ENCODE results near the gene NPW.

The NPW gene

DNA sequence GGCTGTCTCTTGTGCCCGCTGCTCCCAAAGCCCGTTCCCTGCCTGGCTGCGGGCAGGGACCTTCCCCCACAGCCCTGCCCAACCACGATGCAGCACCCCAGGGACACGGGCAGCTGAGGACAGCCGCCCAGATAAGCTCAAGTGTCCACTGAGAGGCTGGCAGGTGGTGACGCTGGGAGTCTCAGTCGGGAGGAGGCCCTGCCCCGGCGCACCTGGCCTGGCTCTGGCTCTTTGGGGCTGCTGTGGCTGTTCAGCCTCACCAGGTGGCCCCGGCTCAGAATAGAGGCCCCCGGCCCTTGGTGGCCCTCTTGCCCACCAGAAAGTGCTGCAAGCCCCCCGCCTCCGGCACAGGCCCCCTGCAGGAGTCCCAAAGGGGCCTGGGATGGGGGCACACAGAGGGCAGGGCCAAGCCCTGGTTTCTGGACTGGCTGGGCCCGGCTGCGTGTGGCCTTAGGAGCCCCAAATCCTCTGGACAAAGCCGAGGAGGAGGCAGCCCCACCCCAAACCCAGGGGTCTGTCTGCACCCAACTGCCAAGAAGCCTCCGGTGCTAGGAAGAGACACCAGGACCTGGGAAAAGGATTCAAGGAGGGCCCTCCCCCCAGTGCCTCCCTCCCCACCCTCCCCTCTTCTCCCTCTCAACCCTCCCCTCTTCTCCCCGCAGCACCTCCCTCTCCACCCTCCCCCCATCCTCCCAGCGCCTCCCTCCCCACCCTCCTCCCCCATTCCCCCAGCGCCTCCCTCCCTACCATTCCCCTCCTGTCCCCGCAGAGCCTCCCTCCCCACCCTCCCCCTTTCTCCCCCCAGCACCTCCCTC is 22.8 kb downstream of the NPW start:
- peak overlapping the region in 3 of 21 experiments; percentile 12 to 49 (median 47) for H3K27ac ChIP-seq
- H3K4me3 ChIP-seq, result no peak overlapping the region

GRCh38 chr16:2042986-2043666 is 23.5 kb downstream of the NPW start:
- no peak overlapping the region for H3K4me3 ChIP-seq
- H3K27ac ChIP-seq, result peak overlapping the region in 2 of 21 experiments; percentile 28 to 41

DNA sequence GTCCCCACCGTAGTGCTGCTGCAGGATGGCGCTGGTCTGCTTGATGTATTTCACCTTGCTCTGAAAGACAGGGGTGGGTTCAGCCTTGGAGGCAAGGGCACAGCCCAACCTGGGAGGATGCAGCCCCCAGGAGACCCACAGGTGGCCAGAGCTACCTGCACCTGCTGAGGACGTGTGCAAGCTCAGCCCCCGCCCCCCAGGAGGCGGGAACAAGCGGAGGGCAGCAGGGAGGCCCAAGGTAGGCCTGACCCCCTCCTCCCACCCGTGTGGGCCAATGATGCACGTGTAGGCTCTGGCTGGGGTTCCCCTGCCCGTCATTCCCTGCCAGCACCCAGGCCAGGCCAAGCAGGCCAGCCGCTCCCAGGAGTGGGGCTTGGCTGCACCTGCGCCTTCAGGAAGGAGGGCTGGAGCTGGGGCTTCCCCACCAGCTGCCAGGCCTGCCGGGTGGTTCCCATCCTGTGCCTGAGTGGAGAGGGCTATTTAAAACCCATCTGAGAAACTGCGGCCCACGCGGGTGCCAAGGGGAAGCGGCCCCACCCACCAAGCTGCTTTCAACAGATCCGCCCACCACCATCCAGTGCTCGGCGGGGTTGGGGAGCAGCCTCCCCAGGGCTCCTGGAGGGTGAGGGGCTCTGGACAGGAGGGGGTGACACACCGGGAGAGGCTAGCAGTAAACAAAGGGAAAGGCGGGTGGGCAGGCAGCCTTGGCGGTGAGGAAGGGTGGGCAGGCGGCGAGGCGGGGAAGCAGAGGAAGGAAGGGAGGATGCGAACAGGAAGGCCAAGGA is 24.3 kb downstream of the NPW start:
- peak overlapping the region in 7 of 21 experiments; percentile 7 to 41 (median 28) for H3K27ac ChIP-seq
- H3K4me3 ChIP-seq, result no peak overlapping the region

GRCh38 chr16:2044541-2044940 is 25.0 kb downstream of the NPW start:
- Histone ChIP-seq H3K27ac (peak overlapping the region in 6 of 21 experiments; percentile 7 to 29 (median 24)), H3K4me3 (no peak overlapping the region)

- H3K4me3 ChIP-seq, result peak overlapping the region in 1 of 7 experiments; percentile 92
- H3K27ac ChIP-seq, result peak overlapping the region in 6 of 21 experiments; percentile 11 to 88 (median 75)
These were observed 26.6 kb downstream of the NPW start for GRCh38 chr16:2045965-2046892.

DNA sequence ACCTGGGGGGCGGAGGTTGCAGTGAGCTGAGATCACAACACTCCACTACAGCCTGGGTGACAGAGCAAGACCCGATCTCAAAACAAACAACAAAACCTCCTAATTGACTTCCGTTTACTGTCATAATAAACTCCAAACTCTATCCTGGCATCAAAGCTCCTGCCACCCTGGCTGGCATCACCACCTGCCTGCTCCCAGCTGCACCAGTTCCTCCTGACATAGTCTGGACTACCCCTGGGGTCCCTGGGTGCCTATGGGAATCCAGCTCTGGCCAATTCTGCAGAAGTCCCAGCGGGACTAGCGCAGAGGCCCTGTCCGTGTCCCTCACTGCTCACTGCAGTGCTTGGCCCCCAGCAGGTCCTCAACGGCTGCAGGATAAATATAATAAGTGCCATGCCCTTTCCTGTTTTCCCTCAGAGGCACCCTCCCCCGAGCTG is 27.3 kb downstream of the NPW start:
- H3K27ac ChIP-seq, result peak overlapping the region in 16 of 21 experiments; percentile 45 to 93 (median 82)

GRCh38 chr16:2047330-2048115 is 27.9 kb downstream of the NPW start, which contains the start of the genes NTHL1 and TSC2:
Gene NTHL1, minus strand, starts transcription at chr16:2047834. Its CDS starts 11 bp downstream, at chr16:2047823.
Gene TSC2, plus strand, starts transcription at chr16:2047985. Its CDS starts 631 bp downstream, at chr16:2048616.
- H3K27ac ChIP-seq, result peak within 1 kb of the TSS in 20 of 21 experiments; percentile 41 to 93 (median 80)
- H3K4me3 ChIP-seq, result peak within 1 kb of the TSS; percentile 66 to 99 (median 92)

More for the DNA sequence above, 27.3 kb downstream of the NPW start:
- H3K4me3 ChIP-seq, result peak overlapping the region; percentile 66 to 99 (median 92)

DNA sequence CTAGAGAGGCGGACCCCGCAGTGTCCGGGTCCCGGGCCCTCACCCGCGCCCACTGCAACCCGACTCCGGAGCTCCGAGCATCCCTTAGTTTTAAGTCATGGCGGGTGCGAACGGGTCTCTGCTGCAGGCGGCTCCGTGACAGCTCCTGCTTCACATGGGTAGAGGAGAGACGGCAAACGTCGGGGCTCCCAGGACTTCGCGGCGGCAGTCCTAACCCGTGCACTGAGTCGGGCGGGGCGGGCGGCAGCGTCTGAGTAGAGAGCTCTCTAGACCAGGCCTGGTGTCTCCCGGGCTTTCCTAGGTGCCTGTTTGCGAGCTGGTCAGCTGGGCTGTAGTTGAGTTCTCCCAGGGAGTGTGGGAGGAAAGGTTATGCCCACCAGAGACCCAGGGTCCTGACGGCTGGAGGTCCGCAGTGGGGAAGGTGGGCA is 28.5 kb downstream of the NPW start:
- H3K4me3 ChIP-seq, result peak overlapping the region; percentile 66 to 99 (median 92)
- peak overlapping the region in 20 of 21 experiments; percentile 41 to 93 (median 80) for H3K27ac ChIP-seq

GRCh38 chr16:2053211-2053610 is 33.6 kb downstream of the NPW start:
- no peak overlapping the region for H3K4me3 ChIP-seq
- no peak overlapping the region for H3K27ac ChIP-seq

DNA sequence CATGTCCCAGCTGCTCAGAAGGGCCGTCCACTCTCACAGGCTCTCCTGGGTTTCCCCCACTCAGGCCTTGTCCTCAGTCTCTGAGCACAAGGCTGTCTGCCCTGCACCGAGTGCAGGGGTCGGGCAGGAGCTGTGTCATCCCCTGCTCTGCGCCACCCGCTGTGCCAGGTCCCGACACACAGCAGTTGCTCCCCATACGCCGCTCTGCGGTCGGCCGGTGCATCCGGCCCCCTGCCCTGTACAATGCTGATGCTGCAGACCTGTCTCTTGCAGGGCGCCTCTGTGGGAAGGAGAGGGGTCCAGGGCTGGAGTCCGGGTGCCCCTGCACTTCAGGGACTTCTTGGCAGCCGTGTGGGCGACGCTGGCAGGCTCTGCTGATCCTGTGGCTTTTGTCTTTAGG is 34.3 kb downstream of the NPW start:
- Histone ChIP-seq H3K4me3 (no peak overlapping the region), H3K27ac (no peak overlapping the region)

GRCh38 chr16:2054543-2055245 is 35.1 kb downstream of the NPW start:
- Histone ChIP-seq H3K4me3 (no peak overlapping the region), H3K27ac (no peak overlapping the region)

- no peak overlapping the region for H3K4me3 ChIP-seq
- H3K27ac ChIP-seq, result no peak overlapping the region
These were observed 36.5 kb downstream of the NPW start for GRCh38 chr16:2056077-2056476.

- Histone ChIP-seq H3K27ac (no peak overlapping the region), H3K4me3 (no peak overlapping the region)
These were observed 37.3 kb downstream of the NPW start for GRCh38 chr16:2056681-2057407.

- no peak overlapping the region for H3K4me3 ChIP-seq
- H3K27ac ChIP-seq, result no peak overlapping the region
These were observed 37.9 kb downstream of the NPW start for GRCh38 chr16:2057438-2057837.

DNA sequence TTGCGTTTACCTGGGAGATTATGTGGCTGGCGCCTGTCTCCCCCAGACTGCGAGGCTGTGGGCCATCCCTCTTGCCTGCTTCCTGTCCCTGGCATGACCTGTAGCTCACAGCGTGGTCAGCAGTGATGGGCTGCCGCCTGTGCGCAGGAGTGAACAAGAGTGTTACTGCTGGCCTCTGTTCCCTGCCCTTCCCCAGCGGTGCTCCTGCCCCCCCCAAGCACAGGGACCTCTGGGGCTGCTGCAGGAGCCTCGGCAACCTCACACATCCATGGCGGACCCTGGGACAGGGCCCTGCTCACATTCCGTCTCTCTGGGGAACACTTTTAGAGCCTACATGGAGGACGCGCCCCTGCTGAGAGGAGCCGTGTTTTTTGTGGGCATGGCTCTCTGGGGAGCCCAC is 38.8 kb downstream of the NPW start:
- H3K4me3 ChIP-seq, result no peak overlapping the region
- no peak overlapping the region for H3K27ac ChIP-seq

GRCh38 chr16:2058872-2059271 is 39.3 kb downstream of the NPW start:
- H3K27ac ChIP-seq, result no peak overlapping the region

GRCh38 chr16:2060346-2060745 is 40.8 kb downstream of the NPW start:
- H3K27ac ChIP-seq, result no peak overlapping the region
- no peak overlapping the region for H3K4me3 ChIP-seq

More at GRCh38 chr16:2058872-2059271, 39.3 kb downstream of the NPW start:
- H3K4me3 ChIP-seq, result no peak overlapping the region
